DMS153 treated with DMSO at 0.1 percent for 48 hours (cell line): Measurements from ENCODE around the gene ADISSP.

Experiments used
- DNase-seq: peaks from one replicate; lab custom pipeline; 2025; ENCODE audit not compliant: unreplicated experiment; lab: John Stamatoyannopoulos, UW

Gene ADISSP

DNA sequence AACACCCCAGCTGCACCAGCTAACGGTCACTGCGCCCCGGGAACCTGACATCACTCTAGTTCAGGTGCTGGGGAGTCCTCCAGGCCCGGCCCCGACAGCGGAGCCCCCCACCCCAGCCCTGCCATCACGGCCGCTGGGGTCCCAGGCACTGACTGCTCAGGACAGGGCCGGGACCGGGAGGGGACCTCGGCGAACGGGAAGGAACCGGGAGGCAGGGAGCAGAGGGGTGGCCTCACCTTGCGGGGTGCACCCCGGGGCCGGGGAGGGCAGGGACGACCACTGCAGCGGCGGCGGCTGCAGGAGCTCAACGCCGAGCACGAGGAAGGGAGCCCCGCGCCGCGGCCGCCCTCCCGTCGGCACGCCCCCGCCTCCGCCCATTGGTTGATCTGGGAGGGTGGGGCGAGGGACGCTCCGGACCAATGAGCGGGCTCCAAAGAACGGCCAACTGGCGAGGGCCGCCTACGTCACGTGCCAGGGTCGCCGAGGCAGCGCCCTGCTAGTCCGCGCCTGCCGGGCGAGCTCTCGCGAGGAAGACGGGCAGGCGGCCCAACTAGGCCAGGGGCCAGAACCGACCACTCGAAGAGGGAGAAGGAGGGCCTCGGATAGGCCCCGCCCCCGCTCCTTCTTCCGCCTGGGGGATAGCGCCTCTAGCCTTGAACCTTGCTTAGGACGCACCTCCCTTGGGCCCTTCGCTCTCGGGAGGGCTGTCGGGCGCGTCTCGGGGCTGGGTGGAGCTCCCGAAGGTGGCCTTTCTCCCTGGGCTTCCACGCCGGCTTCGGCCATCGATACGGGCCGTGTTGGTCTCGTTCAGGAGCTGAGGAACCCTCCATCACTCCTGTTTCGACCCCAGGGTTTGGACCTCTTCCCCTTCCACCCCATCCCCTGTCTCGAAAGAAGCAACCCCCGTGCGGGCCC is at the start of gene ADISSP:
TSS of gene ADISSP (minus strand) at position 327 of the 915 bp plus-strand sequence. CDS start 7,653 bp downstream, outside the sequence.
- DNase-seq, result peak; percentile 96

DNA sequence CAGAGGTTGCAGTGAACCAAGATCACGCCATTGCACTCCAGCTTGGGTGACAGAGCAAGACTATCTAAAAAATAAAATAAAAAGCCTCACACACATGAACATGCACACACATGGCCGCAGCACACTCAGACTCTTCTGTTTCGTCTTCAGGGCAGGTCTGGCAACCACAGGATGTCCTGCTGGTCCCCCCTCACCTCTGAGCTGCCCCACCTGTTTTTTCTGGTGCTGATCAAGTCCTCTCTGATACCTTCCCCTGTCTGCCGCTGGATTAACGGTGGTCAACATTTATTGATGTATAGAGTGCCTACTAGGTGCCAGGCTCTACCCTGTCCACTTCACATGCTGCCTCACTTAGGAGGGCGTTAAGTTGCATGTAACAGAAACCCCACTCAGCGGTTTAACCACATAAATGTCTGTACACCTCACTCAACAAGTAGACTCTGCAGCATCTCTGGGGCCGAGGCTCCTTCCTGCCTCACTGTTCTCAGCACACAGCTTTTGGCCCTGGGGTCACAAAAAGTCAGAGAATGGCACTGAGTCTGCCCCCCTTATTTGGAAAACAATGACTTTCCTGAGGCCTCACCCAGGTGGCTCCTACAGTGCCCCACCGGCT is 48.3 kb upstream of the ADISSP start:
- DNase-seq, result no peak

DNA sequence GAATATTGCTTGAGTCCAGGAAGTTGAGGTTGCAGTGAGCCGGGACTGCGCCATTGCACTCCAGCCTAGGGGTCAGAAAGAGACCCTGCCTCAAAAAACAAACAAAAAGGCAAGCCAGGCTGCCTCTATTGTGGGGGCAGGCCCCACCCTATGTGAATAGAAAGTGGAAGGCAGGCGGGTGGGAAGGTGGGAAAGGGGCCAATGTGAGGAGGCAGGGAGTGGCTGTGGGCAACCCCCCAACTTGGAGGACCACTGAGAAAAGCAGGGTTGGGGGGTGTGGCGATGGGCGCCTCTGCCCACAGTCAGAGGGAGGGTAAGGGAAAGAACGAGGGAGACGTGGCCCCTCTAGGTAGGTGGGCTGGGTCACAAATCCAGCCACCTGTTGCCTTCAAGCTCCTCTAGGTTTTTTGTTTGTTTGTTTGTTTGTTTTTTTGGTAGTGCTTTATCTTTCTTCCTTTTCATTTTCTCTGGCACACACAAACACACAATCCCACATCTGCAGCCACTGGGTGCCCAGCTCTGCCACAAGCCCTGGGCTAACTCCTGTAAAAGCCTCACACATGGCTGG is 47.5 kb upstream of the ADISSP start:
- DNase-seq, result no peak

DNA sequence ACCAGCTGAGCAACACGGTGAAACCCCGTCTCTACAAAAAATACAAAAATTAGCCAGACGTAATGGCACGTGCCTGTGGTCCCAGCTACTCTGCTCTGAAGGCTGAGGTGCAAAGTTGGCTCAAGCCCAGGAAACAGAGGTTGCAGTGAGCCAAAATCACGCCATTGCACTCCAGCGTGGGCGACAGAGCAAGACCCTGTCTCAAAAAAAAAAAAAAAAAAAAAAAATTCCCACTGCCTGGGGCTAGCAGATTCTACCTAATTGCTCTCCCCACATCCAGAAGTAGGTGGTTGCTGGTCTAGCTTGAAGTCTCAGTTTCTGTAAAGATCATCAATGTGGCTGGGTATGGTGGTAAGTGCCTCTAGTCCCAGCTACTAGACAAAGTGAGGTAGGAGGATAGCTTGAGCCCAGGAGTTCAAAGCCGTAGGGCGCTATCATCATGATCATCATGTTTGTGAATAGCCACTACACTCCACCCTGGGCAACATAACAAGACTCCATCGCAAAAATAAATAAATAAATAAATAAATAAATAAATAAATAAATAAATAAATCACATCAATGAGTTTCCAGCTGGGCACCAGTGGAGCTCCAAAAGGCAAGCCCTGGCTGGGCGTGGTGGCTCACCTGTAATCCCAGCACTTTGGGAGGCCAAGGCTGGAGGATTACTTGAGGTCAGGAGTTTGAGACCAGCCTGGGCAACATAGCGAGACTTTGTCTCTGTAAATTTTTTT is 46.5 kb upstream of the ADISSP start:
- DNase-seq, result no peak

DNA sequence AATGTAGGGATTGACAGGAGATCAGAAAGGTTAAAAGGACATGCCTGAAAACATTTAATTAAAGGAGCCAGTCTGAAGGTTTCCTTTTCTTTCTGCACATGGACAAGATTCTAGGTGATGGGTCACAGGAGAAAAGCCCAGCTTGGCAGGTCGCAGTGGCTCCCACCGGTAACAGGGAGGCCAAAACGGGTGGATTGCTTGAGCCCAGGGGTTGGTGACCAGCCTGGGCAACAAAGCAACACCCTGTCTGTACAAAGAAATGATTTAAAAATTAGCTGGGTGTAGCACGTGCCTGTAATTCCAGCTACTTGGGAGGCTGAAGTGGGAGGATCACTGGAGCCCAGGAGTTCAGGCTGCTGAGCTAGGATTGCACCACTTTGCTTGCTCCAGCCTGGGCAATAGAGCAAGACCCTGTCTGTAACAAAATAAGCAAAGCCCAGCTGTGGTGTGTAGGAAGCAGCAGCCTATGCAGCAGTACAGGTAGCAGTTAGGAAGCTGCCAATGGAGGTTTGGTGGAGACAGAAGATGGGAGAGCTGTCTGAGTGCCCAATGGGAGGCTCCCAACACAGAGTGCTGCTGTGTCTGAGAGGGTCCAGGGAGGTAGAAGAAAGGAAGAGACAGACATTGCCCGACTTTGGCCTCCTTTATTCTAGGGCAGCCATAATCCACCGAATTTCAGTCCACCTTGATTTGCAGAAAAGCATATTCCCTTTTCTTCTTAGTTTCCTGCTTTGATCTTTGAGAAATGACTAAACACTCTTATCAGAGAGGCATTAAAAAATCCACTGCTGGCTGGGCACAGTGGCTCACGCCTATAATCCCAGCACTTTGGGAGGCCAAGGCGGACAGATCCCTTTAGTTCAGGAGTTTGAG is 45.7 kb upstream of the ADISSP start:
- DNase-seq, result no peak

DNA sequence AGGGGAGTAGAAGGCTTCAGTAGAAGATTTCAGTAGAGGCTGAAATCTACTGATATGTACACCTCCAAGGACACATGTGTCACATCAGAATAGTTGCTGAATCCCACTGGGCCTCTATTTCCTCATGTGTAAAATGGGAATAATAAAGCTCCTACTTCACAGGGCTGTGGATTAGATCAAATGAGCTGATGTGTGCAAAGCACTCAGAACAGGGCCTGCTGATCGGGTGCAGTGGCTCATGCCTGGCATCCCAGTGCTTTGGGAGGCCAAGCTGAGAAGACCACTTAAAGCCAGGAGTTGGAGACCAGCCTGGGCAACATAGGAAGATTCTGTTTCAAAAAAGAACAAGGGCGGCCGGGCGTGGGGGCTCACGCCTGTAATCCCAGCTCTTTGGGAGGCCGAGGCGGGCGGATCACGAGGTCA is 44.7 kb upstream of the ADISSP start:
- no peak for DNase-seq

DNA sequence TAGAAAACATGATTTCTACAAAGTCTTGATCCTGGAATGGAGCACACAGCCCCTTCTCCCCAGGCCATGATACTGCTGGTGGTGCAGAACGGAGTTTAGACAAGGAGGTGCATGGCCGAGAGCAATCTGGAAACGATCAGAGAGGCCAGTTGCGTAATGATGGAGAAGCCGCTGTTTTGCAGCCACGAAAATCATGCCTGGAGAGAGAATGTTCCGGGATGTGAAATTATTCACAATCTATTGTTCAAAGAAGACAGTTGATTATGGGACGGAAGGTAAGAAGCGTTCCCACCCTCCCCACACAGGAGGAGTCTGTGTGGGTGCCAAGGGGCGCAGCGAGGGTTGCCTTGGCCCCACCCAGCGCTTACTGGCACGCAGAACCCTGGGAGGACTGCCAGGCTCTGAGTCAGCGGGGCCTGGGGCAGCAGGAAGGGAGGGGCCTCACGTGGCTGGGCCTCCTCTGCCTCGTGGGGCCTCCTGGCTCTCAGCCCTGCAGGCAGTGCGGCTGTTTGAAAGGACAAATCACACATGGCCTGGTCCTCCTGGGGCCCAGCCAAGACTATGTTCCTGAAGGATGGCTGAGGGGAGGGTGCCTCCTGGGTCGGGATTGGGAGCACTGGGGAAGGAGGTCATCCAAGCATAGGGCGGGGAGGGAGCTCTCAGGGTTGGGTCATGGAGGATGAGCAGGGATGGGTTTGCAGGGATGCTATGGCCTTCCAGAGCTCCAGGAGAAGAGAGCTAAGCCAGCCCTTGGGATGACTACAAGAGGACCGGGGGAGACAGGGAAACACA is 44.1 kb upstream of the ADISSP start:
- peak; percentile 89 for DNase-seq

DNA sequence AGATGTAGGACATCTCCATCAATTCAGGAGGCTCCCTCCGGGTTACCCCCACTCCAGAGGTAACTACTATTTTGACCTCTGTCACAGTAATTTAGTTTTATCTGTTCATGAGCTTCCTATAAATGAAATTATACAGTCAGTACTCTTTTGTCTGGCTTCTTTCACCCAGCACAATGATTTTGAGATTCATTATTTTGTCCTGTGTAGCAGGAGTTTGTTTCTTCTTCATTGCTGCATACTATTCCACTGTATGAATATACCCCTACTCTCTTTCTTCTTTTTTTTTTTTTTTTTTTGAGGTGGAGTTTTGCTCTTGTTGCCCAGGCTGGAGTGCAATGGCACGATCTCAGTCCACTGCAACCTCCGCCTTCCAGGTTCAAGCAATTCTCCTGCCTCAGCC is 41.0 kb upstream of the ADISSP start:
- no peak for DNase-seq

DNA sequence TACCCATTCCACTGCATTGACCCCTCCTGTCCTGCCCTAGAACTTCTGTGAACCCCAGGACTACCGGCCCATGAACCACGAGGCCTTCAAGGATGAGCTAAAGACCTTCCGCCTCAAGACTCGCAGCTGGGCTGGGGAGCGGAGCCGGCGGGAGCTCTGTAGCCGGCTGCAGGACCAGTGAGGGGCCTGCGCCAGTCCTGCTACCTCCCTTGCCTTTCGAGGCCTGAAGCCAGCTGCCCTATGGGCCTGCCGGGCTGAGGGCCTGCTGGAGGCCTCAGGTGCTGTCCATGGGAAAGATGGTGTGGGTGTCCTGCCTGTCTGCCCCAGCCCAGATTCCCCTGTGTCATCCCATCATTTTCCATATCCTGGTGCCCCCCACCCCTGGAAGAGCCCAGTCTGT is 37.2 kb upstream of the ADISSP start:
- DNase-seq, result no peak

DNA sequence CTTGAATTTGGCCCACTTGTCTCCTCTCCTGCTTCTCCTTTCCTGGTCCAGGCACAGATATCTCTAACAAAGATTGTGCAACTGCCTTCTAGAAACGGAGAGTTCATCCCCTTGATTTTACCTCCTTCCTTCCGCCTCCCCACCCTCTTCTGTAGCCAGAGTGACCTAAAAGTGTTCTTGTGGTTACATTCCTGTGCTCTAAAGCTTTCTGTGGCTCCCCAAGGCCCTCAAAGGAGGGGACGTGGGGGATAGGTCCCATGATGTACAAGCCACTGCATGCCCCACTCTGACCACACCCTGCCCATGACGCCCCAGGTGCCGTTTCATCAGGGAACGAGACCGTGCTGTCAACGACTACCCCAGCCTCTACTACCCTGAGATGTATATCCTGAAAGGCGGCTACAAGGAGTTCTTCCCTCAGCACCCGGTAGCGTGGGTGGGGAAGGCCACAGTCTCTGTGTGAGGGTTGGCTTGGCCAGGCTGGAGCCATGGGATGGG is 36.8 kb upstream of the ADISSP start:
- DNase-seq, result no peak

DNA sequence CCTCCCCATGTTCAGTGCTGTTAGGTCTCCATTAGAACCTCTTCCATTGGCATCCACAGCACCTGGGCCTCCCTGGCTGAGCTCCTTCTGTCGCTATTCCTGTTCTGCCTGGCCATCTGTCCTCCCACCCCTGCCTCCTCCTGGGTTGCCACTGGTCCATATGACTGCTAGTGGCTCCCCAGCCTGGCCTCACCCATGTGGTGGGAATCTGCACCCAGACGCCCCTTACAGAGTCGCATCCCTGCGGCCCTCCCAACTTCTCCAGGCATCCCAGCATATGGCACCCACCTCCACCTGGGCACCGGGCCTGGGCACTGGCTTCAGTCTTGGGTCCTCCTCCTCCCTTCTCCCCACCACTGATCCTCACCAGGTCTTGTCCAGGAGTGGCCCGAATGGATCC is 36.3 kb upstream of the ADISSP start:
- no peak for DNase-seq

DNA sequence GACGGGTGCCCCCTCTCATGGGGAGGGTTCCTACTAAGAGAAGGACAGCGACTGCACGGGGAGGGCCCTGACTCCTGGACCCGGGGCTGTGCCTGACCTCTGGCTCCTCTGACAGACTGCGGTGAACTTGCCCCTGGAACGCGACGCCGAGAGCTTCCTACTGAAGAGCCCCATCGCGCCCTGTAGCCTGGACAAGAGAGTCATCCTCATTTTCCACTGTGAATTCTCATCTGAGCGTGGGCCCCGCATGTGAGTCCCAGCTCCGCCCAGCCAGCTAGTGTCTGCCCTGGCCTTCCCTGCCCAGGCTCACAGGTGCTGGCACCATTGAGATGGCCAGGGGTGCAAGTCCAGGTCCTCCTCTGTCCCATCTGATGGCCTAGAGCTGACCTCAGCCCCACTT is 35.7 kb upstream of the ADISSP start:
- no peak for DNase-seq

DNA sequence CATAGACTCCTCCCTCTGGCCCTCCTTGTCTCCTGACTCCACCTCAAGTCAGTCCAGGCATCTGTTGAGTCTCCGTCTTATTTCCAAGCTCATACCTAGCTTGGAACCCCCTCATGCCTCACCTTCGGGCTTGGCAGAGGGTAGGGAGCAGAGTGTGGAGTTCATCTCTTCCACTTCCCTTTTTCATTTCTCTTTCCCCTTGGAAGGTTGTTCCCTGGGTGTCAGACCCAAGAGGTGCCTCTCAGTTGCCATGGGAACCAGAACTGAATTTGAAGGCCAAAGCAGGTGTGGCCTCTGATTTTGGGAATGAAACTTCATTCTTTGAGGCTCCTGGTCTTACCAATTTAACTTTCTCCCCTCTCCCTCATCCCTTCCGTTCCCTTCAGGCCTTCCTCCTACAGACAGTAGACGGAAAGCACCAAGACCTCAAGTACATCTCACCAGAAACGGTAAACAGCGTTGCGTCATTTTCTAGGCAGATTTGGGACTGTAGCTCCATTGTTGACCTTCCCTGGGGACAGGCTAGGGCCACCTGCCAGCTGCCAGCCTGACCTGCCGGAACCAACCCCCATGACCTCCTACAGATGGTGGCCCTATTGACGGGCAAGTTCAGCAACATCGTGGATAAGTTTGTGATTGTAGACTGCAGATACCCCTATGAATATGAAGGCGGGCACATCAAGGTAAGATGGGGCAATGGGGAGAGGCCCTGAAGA is 35.1 kb upstream of the ADISSP start:
- no peak for DNase-seq

DNA sequence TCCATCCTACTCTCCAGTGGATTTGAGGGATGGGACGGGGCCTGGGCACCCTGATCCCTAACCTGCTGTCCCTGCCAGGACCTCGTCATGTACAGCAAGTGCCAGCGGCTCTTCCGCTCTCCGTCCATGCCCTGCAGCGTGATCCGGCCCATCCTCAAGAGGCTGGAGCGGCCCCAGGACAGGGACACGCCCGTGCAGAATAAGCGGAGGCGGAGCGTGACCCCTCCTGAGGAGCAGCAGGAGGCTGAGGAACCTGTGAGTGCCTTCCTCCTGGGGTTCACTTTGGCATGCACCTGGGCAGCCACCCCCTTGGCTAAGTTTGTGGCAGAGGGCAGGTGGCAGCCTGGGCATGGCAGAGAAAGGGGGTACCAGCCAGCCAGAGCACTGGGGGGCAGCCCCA is 34.3 kb upstream of the ADISSP start:
- DNase-seq, result no peak

DNA sequence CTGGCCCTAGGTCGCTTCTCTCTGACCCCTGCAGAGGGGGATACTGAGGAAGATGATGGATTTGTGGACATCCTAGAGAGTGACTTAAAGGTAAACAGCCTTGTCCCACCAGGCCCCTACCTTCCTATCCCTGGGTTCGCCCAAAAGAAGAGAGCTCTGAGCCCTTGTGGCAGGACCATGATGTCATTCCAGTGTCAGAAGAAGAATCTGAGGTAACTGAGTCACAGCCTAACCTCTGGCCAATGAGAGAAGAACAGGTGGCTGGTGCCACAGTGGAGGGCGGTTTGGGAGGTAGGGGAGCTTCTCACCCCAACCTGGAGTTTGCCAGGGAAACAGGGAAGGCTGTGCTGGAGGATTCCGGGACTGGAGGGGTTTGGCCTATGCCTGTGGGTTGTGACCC is 33.7 kb upstream of the ADISSP start:
- no peak for DNase-seq

DNA sequence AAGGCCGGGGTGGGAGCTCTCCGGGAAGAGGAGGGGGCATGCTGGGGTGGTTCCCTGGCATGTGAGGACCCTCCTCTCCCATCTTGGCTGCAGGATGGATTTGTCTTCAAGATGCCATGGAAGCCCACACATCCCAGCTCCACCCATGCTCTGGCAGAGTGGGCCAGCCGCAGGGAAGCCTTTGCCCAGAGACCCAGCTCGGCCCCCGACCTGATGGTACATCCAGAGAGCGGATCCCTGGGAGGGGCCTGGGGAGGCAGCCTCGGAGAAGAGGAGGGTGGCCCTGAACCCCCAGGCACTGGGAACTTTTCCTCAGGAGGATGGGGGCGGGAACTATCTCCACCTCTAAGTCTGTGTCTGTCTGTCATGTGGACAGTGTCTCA is 33.3 kb upstream of the ADISSP start:
- DNase-seq, result no peak

DNA sequence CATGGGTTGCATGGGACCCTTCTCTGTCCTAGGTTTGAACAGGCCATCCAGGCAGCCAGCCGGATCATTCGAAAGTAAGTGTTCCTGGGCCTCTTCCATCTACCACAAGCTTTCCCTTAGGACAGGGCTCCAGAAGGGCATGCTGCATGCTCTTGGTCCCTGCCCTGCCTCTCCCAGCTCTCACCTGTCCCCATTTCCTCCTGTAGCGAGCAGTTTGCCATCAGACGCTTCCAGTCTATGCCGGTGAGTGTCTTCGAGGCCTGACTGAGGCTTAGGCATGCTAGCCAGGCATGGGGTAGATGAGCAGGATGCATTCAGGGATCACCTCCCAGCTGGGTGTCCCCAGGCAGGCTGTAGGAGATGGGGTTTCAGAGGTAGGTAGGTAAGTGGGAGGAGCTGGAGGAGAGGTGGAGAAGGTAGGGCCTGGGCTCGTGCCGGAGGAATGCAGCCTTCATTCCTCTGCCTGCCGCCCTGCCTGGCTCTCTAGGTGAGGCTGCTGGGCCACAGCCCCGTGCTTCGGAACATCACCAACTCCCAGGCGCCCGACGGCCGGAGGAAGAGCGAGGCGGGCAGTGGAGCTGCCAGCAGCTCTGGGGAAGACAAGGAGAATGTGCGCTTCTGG is 32.8 kb upstream of the ADISSP start:
- no peak for DNase-seq

DNA sequence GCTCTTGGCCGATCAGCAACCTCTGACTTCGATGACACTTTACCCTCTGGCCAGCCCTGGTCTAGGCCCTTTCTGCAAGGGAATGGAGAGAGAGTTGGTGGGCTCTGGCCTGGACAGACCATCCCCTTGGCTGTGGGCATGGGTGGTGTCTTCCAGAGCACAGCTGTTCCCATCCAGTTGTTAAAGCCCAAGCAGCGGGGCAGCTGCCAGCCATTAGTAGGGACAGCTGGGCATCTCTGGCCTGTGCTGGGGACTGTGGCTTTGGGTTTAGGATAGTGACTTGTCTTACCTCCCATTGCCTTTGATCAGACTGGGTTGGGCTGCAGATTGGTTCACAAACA is 31.3 kb upstream of the ADISSP start:
- no peak for DNase-seq

DNA sequence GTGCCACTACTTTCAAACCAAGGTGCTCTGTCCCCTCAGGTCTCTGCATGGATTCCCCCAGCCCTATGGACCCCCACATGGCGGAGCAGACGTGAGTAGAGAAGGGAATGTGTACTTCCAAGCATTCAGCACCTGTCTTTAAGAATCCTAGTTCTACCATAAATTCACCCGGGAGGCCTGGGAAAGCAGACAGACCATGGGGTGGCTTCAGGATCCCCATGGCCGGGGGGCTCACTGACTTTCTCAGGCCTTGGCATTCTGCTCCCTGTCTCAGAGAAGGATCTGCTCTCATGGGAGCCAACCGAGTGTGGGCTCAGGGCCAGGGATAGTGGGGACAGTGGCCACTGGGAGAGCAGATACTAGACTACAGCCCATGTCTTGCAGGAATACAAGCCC is 30.8 kb upstream of the ADISSP start:
- DNase-seq, result no peak
